ENCODE measurements around the gene CPA5.

Gene CPA5

DNA sequence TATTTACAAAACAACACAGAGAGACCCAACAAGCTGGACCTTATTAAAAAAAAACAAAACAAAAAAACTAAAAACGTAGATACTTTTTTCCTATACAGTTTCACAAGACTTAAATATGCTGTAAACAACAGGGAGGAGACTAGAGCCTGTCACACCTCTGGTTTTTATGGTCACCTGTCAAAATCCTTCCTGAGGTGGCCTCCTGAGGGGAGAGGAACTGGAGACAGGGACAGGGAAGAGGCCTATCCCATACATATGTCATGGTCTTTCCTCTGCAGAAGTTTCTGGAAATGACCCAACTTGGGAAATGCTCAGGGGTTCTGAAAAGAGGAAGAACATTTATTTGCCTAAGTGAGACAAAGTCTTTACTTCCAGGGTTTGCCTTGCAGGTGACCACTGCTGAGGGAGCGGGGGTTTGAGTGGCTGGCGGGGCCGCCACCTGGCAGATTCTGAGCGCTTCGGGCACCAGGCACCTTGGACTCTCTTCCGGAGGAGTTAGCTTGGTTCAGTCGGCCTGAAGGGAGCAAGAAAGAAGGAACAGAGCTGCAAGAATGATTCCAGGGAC, 54.0 kb downstream of the CPA5 start:
- no peak overlapping the region for H3K9ac ChIP-seq (ENCODE audit: low read depth, low read length)
- H3K36me3 ChIP-seq (ENCODE audit: insufficient read depth, low read length): no peaks in the 10 kb centered on the region
- no peaks in the 10 kb centered on the region for H3K9me3 ChIP-seq (ENCODE audit: control insufficient read depth, insufficient read depth, low read length)
- H3K4me1 ChIP-seq (ENCODE audit: insufficient read depth, low read length): no peaks in the 10 kb centered on the region

DNA sequence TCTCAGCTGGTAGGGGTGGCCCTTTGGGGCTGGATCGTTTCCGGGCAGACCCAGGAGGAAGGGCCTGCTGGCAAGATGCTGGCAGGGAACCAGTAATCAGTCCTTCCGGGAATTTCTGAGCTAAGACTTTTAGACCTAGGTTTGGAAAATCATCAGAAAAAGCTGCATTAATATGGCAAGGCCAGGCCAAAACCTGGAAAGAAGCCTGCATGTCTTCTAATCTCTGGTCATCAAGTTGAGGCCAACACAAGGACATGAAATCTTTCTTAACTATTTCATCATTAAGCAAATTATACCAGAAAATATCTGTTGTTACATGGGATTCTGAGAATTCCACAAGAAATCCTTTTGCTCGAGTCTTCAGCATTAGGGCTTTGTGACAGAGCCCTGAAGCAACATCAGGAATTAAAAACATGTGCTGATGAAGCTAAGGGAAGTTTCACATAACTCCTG, 55.5 kb downstream of the CPA5 start:
- no peaks in the 10 kb centered on the region for H3K9me3 ChIP-seq (ENCODE audit: control insufficient read depth, insufficient read depth, low read length)
- no peak overlapping the region for H3K9ac ChIP-seq (ENCODE audit: low read depth, low read length)
- H3K36me3 ChIP-seq (ENCODE audit: insufficient read depth, low read length): no peaks in the 10 kb centered on the region
- no peaks in the 10 kb centered on the region for H3K4me1 ChIP-seq (ENCODE audit: insufficient read depth, low read length)

DNA sequence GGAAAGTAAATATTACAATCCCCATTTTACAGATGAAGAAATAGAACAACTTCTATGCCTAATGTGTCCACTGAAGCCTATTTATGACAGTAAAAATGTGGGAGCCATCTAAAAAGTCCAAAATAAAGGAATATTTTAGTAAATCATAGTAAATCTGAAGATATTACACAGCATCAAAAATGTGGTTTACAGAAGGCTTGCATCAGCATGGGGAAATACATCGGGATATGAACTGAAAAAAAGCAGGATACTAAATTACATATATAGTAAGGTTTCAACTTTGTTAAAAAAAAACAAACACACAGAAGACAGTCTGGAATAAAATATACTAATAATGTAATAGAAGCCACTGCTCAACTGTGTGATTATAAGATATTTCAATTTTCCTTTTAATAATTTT, 56.5 kb downstream of the CPA5 start:
- Histone ChIP-seq H3K36me3 (ENCODE audit: insufficient read depth, low read length) (no peaks in the 10 kb centered on the region), H3K9me3 (ENCODE audit: control insufficient read depth, insufficient read depth, low read length) (no peaks in the 10 kb centered on the region), H3K4me1 (ENCODE audit: insufficient read depth, low read length) (no peaks in the 10 kb centered on the region), H3K9ac (ENCODE audit: low read depth, low read length) (no peak overlapping the region)

DNA sequence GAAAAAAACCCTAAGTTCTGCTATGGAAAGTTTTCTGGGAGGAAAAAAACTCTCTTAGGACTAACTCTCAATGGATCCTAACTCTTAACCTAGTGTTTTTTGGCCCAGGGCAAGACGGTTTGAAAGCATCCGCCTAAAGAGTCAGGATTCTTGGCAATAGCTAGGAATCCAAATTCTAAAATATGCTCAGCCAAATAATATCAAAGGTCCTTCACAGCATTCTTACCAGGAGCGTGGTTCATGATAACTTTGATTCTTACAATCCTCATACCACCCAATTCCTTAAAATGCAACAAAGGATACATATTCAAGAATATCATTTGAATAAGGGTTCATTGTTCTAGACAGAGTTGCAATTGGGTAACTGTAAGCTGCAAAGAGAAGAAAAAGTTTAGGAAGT, 57.0 kb downstream of the CPA5 start:
- H3K9ac ChIP-seq (ENCODE audit: low read depth, low read length): no peak overlapping the region
- H3K4me1 ChIP-seq (ENCODE audit: insufficient read depth, low read length): no peaks in the 10 kb centered on the region
- no peaks in the 10 kb centered on the region for H3K9me3 ChIP-seq (ENCODE audit: control insufficient read depth, insufficient read depth, low read length)
- H3K36me3 ChIP-seq (ENCODE audit: insufficient read depth, low read length): no peaks in the 10 kb centered on the region

DNA sequence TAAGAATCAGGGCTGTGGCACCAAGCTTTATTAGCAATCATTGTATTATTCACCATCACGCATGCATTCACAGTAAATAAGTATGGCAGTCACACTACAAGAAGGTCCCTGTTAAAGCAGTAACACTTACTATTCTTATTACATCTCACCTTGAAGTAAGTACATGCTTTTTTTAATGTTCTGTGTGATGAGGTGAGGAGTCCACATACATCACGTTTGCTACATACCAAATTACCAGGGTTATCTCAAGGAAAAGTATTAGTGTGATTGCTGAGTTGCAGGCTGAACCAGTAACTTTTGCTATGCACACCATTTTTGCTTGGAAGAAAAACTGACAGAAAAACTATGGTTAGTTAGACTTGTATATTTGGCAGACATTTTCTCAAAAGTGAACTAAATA, 60.4 kb downstream of the CPA5 start:
- Histone ChIP-seq H3K9ac (ENCODE audit: low read depth, low read length) (no peak overlapping the region), H3K9me3 (ENCODE audit: control insufficient read depth, insufficient read depth, low read length) (no peaks in the 10 kb centered on the region), H3K4me1 (ENCODE audit: insufficient read depth, low read length) (no peaks in the 10 kb centered on the region), H3K36me3 (ENCODE audit: insufficient read depth, low read length) (no peaks in the 10 kb centered on the region)

DNA sequence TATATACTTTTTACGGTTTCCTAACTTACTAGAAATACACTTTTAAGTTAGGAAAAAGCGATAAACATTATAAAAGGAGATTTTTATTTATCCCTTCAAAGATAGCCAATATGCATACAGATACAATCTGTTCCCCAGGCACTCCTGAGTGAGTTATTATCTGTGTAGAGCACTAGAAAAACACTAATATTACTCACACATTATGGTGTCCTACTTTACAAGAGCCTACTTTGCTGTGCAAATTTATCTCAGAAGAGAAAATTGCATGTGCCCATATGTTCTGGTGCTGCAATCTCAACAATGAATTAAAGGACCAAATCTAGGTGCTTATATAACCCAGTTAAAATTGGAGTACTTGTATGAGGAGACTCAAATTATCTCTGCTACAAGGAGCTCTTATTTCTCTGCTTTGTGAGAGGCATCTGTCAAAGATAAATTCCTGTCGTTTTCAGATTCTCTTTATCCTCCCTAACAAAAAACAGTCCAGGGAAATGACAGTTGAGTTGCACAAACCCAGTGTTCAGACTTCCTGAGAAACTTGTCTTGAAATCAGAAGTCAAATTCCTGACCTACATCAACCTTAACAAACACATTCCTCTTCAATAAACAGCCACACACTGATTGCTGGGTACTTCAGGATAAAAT, 64.6 kb downstream of the CPA5 start:
- Histone ChIP-seq H3K36me3 (ENCODE audit: insufficient read depth, low read length) (no peaks in the 10 kb centered on the region), H3K9ac (ENCODE audit: low read depth, low read length) (no peak overlapping the region), H3K9me3 (ENCODE audit: control insufficient read depth, insufficient read depth, low read length) (no peaks in the 10 kb centered on the region), H3K4me1 (ENCODE audit: insufficient read depth, low read length) (no peaks in the 10 kb centered on the region)

DNA sequence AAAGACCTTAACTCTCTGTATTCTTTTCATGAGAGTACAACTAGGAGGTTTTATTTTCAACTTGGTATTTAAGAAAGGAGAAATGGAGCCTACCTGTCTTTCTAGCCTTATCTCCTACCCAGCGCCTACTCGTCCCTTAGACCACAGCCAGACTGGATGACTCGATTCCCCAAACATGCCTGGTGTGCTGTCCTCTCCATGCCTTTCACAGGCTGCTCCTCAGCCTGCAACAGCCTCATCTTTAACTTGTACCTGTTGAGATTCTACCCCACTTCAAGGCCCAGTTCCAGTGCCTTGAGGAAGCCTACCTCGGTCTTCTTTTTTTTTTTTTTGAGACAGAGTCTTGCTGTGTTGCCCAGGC, 65.1 kb downstream of the CPA5 start:
- no peak overlapping the region for H3K9ac ChIP-seq (ENCODE audit: low read depth, low read length)
- H3K4me1 ChIP-seq (ENCODE audit: insufficient read depth, low read length): no peaks in the 10 kb centered on the region
- H3K9me3 ChIP-seq (ENCODE audit: control insufficient read depth, insufficient read depth, low read length): no peaks in the 10 kb centered on the region
- H3K36me3 ChIP-seq (ENCODE audit: insufficient read depth, low read length): no peaks in the 10 kb centered on the region

DNA sequence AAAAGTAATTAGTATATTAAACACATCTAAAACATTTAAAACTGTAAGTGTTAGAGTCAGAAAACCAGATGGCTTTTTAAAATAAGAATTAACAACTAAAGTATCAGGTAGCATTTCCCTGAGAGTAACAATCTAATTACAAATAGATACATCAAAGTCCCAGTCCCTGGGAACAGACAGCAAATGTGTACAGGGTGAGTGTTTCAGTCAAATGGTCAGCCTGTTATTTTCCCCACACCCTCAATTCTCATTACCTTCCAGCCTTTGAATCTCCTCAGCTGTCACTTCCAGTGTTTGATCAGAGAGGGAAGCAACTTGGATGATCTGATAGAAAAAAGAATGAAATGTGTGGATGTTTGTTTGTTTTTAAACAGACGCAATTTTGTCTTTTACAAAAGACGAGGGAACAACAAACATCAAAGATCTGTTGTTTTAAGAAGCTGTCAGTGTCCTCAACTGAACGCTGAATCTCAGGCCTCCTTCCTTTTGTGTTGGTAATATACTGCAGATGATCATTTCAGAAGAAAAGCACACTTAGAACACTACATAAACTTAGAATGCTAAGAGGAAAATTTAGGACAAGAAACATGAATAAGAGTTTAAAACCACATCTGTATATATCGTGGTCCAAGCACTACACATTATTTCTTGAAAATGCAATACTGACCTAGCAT, 66.4 kb downstream of the CPA5 start:
- Histone ChIP-seq H3K9ac (ENCODE audit: low read depth, low read length) (no peak overlapping the region), H3K4me1 (ENCODE audit: insufficient read depth, low read length) (no peaks in the 10 kb centered on the region), H3K36me3 (ENCODE audit: insufficient read depth, low read length) (no peaks in the 10 kb centered on the region), H3K9me3 (ENCODE audit: control insufficient read depth, insufficient read depth, low read length) (no peaks in the 10 kb centered on the region)

DNA sequence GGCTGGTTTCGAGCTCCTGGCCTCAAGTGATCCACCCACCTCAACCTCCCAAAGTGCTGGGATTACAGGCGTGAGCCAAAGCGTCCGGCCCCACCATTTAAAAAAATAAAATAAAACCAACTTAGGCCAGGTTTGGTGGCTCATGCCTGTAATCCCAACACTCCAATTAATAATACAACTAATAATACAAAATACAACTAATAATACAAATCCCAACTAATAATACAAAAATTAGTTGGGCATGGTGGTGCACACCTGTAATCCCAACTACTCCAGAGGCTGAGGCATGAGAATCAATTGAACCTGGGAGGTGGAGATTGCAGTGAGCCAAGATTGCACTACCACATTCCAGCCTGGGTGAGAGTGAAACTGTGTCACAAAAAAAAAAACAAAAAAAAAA, 68.6 kb downstream of the CPA5 start:
- Histone ChIP-seq H3K4me1 (ENCODE audit: insufficient read depth, low read length) (no peaks in the 10 kb centered on the region), H3K36me3 (ENCODE audit: insufficient read depth, low read length) (no peaks in the 10 kb centered on the region), H3K9me3 (ENCODE audit: control insufficient read depth, insufficient read depth, low read length) (no peaks in the 10 kb centered on the region), H3K9ac (ENCODE audit: low read depth, low read length) (no peak overlapping the region)

DNA sequence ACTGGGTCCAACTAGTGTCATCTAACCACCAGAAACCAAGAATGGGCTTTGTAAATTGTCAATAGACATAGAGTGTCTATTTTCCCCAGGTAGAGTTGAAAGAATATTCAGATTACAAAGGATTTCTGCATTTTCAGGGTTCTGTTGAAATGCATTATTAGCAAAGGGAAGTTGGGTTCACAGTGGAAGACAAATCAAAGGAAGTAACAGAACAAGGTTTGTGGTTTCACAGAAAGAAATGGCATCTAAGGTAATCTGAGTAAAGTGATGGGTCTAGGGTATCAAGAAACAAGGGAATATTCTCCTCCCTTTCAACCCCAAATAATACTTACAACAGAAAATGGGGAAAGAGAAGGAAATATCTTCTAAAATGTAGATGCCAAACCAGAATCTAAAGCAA, 70.4 kb downstream of the CPA5 start:
- Histone ChIP-seq H3K9ac (ENCODE audit: low read depth, low read length) (no peak overlapping the region), H3K36me3 (ENCODE audit: insufficient read depth, low read length) (no peaks in the 10 kb centered on the region), H3K4me1 (ENCODE audit: insufficient read depth, low read length) (no peaks in the 10 kb centered on the region), H3K9me3 (ENCODE audit: control insufficient read depth, insufficient read depth, low read length) (no peaks in the 10 kb centered on the region)

DNA sequence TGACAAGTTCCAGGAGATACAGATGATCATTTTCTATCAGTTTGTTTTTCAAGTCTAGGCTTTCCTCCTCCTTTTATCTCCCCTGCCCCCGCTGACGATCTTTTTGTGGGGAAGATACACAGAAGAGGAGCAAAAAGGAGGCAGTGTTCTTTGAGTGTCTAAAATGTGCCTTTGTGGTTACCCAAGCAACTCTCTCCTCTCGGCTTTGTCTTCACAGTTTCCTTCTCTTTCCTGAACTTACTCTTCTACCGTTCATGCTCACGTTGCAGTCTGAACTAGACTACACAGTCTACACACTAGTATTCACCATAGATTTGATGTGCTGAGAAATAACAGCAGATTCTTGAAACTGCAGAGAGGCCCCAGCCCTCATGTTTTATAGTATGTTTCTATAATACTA, 72.6 kb downstream of the CPA5 start:
- H3K9me3 ChIP-seq (ENCODE audit: control insufficient read depth, insufficient read depth, low read length): no peaks in the 10 kb centered on the region
- H3K4me1 ChIP-seq (ENCODE audit: insufficient read depth, low read length): no peaks in the 10 kb centered on the region
- no peaks in the 10 kb centered on the region for H3K36me3 ChIP-seq (ENCODE audit: insufficient read depth, low read length)

DNA sequence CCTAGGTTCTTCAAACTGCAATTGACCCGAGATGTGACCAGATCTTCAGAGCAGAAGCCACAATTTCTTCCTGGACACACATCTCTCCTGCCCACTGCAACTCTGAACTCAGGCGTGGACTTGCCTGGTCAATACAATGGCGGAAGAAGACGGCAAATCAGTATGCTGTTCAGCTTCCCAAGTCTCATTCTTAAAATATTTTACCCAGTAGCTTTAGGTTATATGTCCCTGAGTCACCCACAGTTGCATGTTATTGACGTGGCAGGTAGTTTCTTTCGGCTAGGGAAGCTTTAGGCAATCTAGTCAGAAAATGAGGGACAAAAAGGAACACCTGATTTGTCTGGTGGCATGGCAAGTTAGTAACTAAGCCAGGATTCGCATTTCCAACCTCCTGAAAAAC, 73.7 kb downstream of the CPA5 start:
- no peak overlapping the region for H3K9ac ChIP-seq (ENCODE audit: low read depth, low read length)
- no peaks in the 10 kb centered on the region for H3K9me3 ChIP-seq (ENCODE audit: control insufficient read depth, insufficient read depth, low read length)
- no peaks in the 10 kb centered on the region for H3K4me1 ChIP-seq (ENCODE audit: insufficient read depth, low read length)
- H3K36me3 ChIP-seq (ENCODE audit: insufficient read depth, low read length): no peaks in the 10 kb centered on the region

More for the DNA sequence above, 72.6 kb downstream of the CPA5 start:
- no peak overlapping the region for H3K9ac ChIP-seq (ENCODE audit: low read depth, low read length)
